Fibroblast of lung (primary cell): ENCODE results near the gene GEN1.

Source experiments
- CTCF ChIP-seq, 2 donors: IDR thresholded peaks in 1 of 2; conservative IDR thresholded peaks in 1 of 2; 1 replicate in 1 of 2; 2 replicates in 1 of 2; pipeline ENCODE4 v1.5.1; 2011 to 2012; ENCODE audit warnings: low read length in 2 of 2, control low read depth in 1 of 2, inconsistent platforms in 1 of 2, low read depth in 1 of 2, mild to moderate bottlenecking in 1 of 2
- EZH2 ChIP-seq: IDR thresholded peaks from 2 replicates; pipeline ENCODE4 v1.5.1; 2012; ENCODE audit warnings: low read length, control low read depth, mild to moderate bottlenecking; ENCODE audit errors: missing control alignments

- TF ChIP-seq CTCF (conservative IDR thresholded peaks at IDR 0.05 in 1 of 2, IDR thresholded peaks at IDR 0.05 in 1 of 2; ENCODE audit: low read depth in 1 of 2, low read length in 2 of 2) (no peak), EZH2 (no peak)
Measured at GRCh38 chr2:17821535-17822444, 67.9 kb downstream of the GEN1 start.
